Measurements from ENCODE around the gene CBARP.

CBARP gene

GRCh38 chr19:1237754-1238368, at the start of gene CBARP:
Gene CBARP, minus strand, starts transcription at chr19:1238005. Its CDS starts 1,905 bp downstream, at chr19:1236100.
- no peak for DNase-seq (ENCODE audit: low read depth in 3 of 3)

- DNase-seq (ENCODE audit: low read depth in 3 of 3), result no peak
These were observed 48.9 kb upstream of the CBARP start for GRCh38 chr19:1286487-1287353.

- DNase-seq (ENCODE audit: low read depth in 3 of 3), result no peak
These were observed 48.0 kb upstream of the CBARP start, which contains the start of gene EFNA2 for GRCh38 chr19:1285737-1286360. Gene EFNA2, plus strand, starts transcription at chr19:1285873. Its CDS starts 296 bp downstream, at chr19:1286169.

- DNase-seq (ENCODE audit: low read depth in 3 of 3), result no peak
These were observed 47.4 kb upstream of the CBARP start for GRCh38 chr19:1284979-1285736.

- no peak for DNase-seq (ENCODE audit: low read depth in 3 of 3)
These were observed 46.6 kb upstream of the CBARP start for GRCh38 chr19:1284293-1284978.

- no peak for DNase-seq (ENCODE audit: low read depth in 3 of 3)
These were observed 46.1 kb upstream of the CBARP start for GRCh38 chr19:1283917-1284292.

- no peak for DNase-seq (ENCODE audit: low read depth in 3 of 3)
These were observed 45.6 kb upstream of the CBARP start for GRCh38 chr19:1283207-1283916.

- no peak for DNase-seq (ENCODE audit: low read depth in 3 of 3)
These were observed 44.9 kb upstream of the CBARP start for GRCh38 chr19:1282588-1283206.

GRCh38 chr19:1281569-1282287, 43.9 kb upstream of the CBARP start:
- DNase-seq (ENCODE audit: low read depth in 3 of 3), result no peak

- DNase-seq (ENCODE audit: low read depth in 3 of 3), result no peak
These were observed 43.1 kb upstream of the CBARP start for GRCh38 chr19:1280636-1281568.

- DNase-seq (ENCODE audit: low read depth in 3 of 3), result peak; percentile 60 to 79 (median 60)
These were observed 42.1 kb upstream of the CBARP start for GRCh38 chr19:1279782-1280341.

- DNase-seq (ENCODE audit: low read depth in 3 of 3), result no peak
These were observed 41.2 kb upstream of the CBARP start for GRCh38 chr19:1278713-1279660.

GRCh38 chr19:1278074-1278473, 40.3 kb upstream of the CBARP start:
- no peak for DNase-seq (ENCODE audit: low read depth in 3 of 3)

GRCh38 chr19:1277061-1277460, 39.3 kb upstream of the CBARP start:
- DNase-seq (ENCODE audit: low read depth in 3 of 3), result no peak

GRCh38 chr19:1276628-1277022, 38.8 kb upstream of the CBARP start:
- no peak for DNase-seq (ENCODE audit: low read depth in 3 of 3)

GRCh38 chr19:1275976-1276627, 38.3 kb upstream of the CBARP start:
- no peak for DNase-seq (ENCODE audit: low read depth in 3 of 3)
